ENCODE measurements around the gene PLEKHB1.

Gene PLEKHB1

DNA sequence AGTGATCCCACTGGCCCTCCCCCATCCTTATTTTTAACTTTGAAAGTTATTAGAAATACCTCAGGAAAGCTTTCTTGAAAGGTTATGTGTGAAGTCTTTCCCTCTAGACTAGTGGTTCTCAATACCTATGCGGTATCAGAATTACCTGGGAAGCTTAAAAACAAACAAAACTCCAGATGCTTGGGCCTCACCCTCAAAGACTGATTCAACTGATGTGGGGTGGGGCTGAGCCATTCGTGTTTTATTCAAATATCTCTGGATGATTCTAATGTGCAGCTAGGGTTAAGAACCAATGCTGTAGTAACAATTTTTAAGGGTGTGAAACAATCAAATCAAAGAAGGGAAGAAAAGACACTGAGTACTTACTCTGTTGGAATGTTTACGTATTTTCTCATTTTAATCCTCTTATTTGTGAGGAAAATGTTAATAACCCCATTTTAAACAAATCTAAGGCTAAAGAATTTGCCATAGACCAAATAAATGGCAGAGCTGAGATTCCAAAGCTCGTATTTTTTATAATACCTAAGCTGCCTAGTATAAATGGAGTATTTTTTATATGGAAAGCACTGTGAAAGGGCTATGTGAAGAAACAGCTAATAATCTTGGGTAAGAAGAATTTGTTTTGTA, 47.6 kb downstream of the PLEKHB1 start:
- DNase-seq = no peak

DNA sequence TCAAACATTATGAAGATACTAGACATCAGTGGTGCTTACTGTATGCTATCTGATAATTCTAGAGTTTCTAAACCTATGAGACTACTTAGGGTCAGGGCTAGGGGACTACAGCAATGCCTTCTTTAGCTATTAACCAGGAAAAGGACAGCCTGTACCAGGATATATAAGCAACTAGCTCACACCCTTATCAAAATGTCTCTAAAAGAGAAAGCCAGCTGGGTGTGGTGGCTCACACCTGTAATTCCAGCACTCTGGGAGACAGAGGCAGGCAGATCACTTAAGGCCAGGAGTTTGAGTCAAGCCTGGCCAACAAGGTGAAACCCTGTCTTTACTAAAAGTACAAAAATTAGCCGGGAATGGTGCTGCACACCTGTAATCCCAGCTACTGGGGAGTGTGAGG, 58.7 kb downstream of the PLEKHB1 start:
- no peak for DNase-seq

DNA sequence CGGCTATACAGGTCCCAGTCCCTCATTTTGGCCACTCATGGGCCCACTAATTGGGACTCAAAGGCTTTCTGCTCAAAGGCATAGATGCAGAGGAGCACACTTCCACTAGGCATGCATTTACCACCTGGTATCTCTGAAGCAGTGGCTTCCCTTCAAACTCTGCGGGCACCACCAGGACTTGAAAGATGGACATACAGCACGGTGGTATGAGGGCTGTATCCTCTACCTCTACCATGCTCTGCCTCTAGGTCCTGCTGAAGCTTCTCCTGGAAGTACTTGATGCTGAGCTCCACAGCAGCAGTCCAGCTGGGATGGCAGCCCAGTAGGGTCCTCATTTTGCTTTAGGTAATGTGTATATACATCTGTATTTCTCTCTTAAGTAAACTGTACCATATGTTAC, 64.6 kb downstream of the PLEKHB1 start:
- no peak for DNase-seq
